ENCODE data around the gene SRCIN1.

The SRCIN1 gene

GRCh38 chr17:38619937-38620550 lies 14.3 kb upstream of the SRCIN1 start:
- Histone ChIP-seq H3K4me1 (peaks cover 6 to 20% (median 13%) of the 10 kb centered on the region in 10 experiments; a peak in 17 of 20 replicates), H3K27ac (no peak overlapping the region), H3K27me3 (peaks cover 0 to 4% (median 0%) of the 10 kb centered on the region in 11 experiments; a peak in 1 of 22 replicates), H3K36me3 (no peaks in the 10 kb centered on the region), H3K9me3 (replicated peaks in 1 of 11) (peaks cover 0 to 7% (median 4%) of the 10 kb centered on the region in 11 experiments; a peak in 8 of 22 replicates), H4K20me1 (peaks cover 0 to 6% (median 0%) of the 10 kb centered on the region in 11 experiments; a peak in 1 of 22 replicates), H3K4me2 (no peak overlapping the region), H3K9ac (no peak overlapping the region), H3K4me3 (no peak overlapping the region)
- TF ChIP-seq Cebpa-rat (IDR thresholded peaks at IDR 0.05): no peak

GRCh38 chr17:38619451-38619795 lies 13.7 kb upstream of the SRCIN1 start:
- H3K27me3 ChIP-seq: peaks cover 0 to 4% (median 0%) of the 10 kb centered on the region in 11 experiments; a peak in 1 of 22 replicates
- H3K4me2 ChIP-seq: no peak overlapping the region
- H3K4me3 ChIP-seq: no peak overlapping the region
- H3K9me3 ChIP-seq (replicated peaks in 1 of 11): peaks cover 0 to under 1% (median 0%) of the 10 kb centered on the region in 11 experiments; a peak in 2 of 22 replicates
- peaks cover 0 to 15% (median 8%) of the 10 kb centered on the region in 10 experiments; a peak in 14 of 20 replicates for H3K4me1 ChIP-seq
- peaks cover 0 to 6% (median 0%) of the 10 kb centered on the region in 11 experiments; a peak in 1 of 22 replicates for H4K20me1 ChIP-seq
- no peak for TF ChIP-seq Cebpa-rat (IDR thresholded peaks at IDR 0.05)
- no peaks in the 10 kb centered on the region for H3K36me3 ChIP-seq
- no peak overlapping the region for H3K9ac ChIP-seq
- no peak overlapping the region for H3K27ac ChIP-seq

DNA sequence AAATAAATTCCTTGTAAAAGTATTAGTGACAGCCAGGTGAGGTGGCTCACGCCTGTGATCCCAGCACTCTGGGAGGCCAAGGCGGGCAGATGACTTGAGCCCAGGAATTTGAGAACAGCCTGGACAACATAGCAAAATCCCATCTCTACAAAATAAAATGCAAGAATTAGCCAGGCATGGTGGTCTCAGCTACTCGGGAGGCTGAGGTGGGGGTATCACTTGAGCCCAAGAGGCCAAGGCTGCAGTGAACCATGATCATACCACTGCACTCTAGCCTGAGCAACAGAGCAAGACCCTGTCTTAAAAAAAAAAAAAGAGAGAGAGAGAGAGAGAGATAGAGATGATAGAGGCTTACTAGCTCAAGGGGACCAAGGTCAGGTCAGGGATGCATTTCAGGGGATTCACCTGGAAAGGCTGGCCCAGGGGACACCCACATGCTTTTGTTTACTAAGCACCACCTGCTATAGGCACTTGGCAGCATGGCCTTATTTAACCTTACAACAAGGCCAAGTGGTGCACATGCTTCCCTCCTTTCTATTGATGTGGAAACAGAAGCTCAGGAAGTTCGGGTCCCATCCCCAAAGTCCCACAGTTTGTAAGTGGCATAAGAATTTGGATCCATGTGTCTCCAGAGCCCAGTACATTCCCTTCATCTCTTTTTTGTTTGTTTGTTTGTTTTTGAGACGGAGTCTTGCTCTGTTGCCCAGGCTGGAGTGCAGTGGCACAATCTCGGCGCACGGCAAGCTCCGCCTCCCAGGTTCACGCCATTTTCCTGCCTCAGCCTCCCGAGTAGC lies 12.4 kb upstream of the SRCIN1 start:
- no peak overlapping the region for H3K9ac ChIP-seq
- no peaks in the 10 kb centered on the region for H3K36me3 ChIP-seq
- no peak overlapping the region for H3K27ac ChIP-seq
- H3K4me3 ChIP-seq: no peak overlapping the region
- peaks cover 0 to 6% (median 0%) of the 10 kb centered on the region in 11 experiments; a peak in 1 of 22 replicates for H4K20me1 ChIP-seq
- no peak overlapping the region for H3K4me2 ChIP-seq
- H3K9me3 ChIP-seq (replicated peaks in 1 of 11): no peaks in the 10 kb centered on the region
- H3K4me1 ChIP-seq: peaks cover 0 to 15% (median 8%) of the 10 kb centered on the region in 10 experiments; a peak in 10 of 20 replicates
- H3K27me3 ChIP-seq: peaks cover 0 to 4% (median 0%) of the 10 kb centered on the region in 11 experiments; a peak in 1 of 22 replicates
- no peak for TF ChIP-seq Cebpa-rat (IDR thresholded peaks at IDR 0.05)

DNA sequence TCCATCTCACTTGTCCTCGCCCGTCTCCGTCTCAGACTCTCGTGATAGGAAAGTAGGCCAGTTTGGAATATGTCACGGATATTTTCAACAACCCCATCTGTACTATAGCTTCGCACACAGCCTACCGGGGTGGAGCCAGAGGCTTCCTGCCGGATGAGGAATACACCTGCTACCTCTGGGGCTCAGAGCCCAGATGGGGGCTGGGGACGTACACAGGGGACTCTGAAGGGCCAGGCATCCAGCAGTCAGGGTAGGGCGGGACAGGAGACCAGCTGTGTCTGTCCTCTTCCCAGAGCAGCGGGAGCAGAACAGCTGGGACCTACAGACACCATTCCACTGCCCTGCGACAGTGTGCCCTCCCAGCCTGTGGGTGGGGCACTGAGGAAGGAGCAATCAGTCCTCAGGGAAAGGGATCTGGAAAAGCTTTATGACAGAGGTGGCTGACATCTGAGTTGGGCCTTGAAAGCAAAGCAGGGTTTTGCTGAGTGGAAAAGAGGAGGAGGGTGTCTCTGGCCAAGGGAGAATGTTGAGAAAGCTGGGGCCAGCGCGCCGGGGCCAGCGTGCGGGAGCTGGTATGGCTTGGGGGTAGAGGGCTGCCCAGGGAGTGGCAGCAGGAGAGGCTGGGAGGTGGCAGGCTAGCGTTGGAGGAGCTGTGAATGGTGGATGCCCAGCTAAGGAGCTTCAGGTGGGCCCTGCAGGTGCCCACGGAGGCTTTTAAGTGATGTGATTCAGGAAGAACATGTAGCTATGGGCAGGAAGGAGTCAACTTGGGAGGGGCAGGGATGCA lies 11.5 kb upstream of the SRCIN1 start:
- peaks cover 0 to 7% (median 0%) of the 10 kb centered on the region in 11 experiments; a peak in 1 of 22 replicates for H3K27me3 ChIP-seq
- H3K9ac ChIP-seq: no peak overlapping the region
- TF ChIP-seq Cebpa-rat (IDR thresholded peaks at IDR 0.05): no peak

DNA sequence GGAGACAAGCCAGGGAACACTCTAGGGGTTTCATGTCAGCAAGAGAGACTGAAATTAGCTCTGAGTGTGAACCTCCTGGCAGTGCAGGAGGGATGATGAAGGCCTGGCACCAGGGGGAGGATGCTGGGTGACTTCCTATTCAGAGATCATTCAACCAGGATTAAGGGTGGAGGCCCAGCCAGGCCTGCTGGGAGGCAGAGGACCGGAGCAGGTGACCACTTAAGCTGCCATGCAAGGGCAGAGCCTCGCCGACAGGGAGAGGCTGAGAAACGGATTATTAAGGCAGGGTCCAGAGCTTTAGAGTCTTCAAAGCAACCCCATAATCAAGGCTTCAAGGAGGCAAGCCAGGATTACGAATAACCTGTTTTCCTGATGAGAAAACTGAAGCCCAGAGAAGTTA lies 10.6 kb upstream of the SRCIN1 start:
- TF ChIP-seq Cebpa-rat (IDR thresholded peaks at IDR 0.05): no peak
- Histone ChIP-seq H3K9ac (no peak overlapping the region), H3K27ac (no peak overlapping the region), H3K4me2 (peak overlapping the region in 3 of 11 experiments; percentile 1 to 25 (median 2); a peak in 3 of 22 replicates), H3K9me3 (replicated peaks in 1 of 11) (peaks cover 9 to 13% (median 10%) of the 10 kb centered on the region in 11 experiments; a peak in 20 of 22 replicates), H3K4me1 (peaks cover 0 to 12% (median 6%) of the 10 kb centered on the region in 10 experiments; a peak in 8 of 20 replicates), H3K27me3 (peaks cover 0 to 4% (median 0%) of the 10 kb centered on the region in 11 experiments; a peak in 1 of 22 replicates), H4K20me1 (peaks cover 0 to 6% (median 0%) of the 10 kb centered on the region in 11 experiments; a peak in 1 of 22 replicates), H3K4me3 (no peak overlapping the region), H3K36me3 (no peaks in the 10 kb centered on the region)

More for the DNA sequence above, 11.5 kb upstream of the SRCIN1 start:
- Histone ChIP-seq H3K4me3 (no peak overlapping the region), H3K4me1 (peaks cover 0 to 12% (median 6%) of the 10 kb centered on the region in 10 experiments; a peak in 9 of 20 replicates), H4K20me1 (peaks cover 0 to 6% (median 0%) of the 10 kb centered on the region in 11 experiments; a peak in 1 of 22 replicates), H3K27ac (no peak overlapping the region), H3K36me3 (no peaks in the 10 kb centered on the region), H3K4me2 (no peak overlapping the region), H3K9me3 (replicated peaks in 1 of 11) (peaks cover 0 to 4% (median under 1%) of the 10 kb centered on the region in 11 experiments; a peak in 13 of 22 replicates)

GRCh38 chr17:38613981-38614779 lies 8.4 kb upstream of the SRCIN1 start:
- peaks cover 0 to 6% (median 0%) of the 10 kb centered on the region in 11 experiments; a peak in 1 of 22 replicates for H4K20me1 ChIP-seq
- H3K4me3 ChIP-seq: no peak overlapping the region
- peaks cover 0 to 13% (median 3%) of the 10 kb centered on the region in 11 experiments; a peak in 8 of 22 replicates for H3K27me3 ChIP-seq
- H3K9me3 ChIP-seq (replicated peaks in 1 of 11): peaks cover 9 to 13% (median 10%) of the 10 kb centered on the region in 11 experiments; a peak in 20 of 22 replicates
- no peak overlapping the region; a peak in 1 of 22 replicates for H3K4me2 ChIP-seq
- H3K36me3 ChIP-seq: no peaks in the 10 kb centered on the region
- H3K4me1 ChIP-seq: peaks cover 0 to 12% (median 6%) of the 10 kb centered on the region in 10 experiments; a peak in 8 of 20 replicates
- H3K9ac ChIP-seq: no peak overlapping the region
- TF ChIP-seq Cebpa-rat (IDR thresholded peaks at IDR 0.05): no peak
- no peak overlapping the region for H3K27ac ChIP-seq

DNA sequence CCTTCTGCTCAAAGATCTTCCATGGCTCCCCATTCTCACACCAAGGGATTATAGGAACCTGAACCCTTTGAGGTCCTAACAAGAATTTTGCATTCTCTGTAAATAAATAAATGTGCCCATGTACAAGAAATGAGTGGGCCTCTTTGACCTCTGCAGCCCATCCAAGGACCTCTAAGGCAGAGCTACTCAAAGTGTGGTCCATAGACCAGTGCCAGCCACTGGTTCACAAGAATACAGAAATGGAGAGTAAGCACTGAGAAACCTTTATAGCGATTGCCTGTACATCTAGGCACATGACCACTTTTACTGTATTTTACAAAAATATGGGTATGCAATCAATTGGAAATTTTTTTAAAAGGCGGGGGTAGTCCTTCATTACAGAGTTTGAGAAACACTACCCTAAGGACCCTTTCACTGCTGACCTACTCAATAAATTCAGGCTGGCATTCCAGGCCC lies 7.8 kb upstream of the SRCIN1 start:
- H3K4me1 ChIP-seq: peaks cover 0 to 12% (median 6%) of the 10 kb centered on the region in 10 experiments; a peak in 8 of 20 replicates
- H3K9me3 ChIP-seq (replicated peaks in 1 of 11): peaks cover 9 to 13% (median 10%) of the 10 kb centered on the region in 11 experiments; a peak in 20 of 22 replicates
- no peak overlapping the region for H3K9ac ChIP-seq
- no peak overlapping the region for H3K27ac ChIP-seq
- no peak overlapping the region for H3K4me3 ChIP-seq
- no peak for TF ChIP-seq Cebpa-rat (IDR thresholded peaks at IDR 0.05)
- H3K4me2 ChIP-seq: no peak overlapping the region; a peak in 1 of 22 replicates
- H3K27me3 ChIP-seq: peaks cover under 1 to 19% (median 8%) of the 10 kb centered on the region in 11 experiments; a peak in 9 of 22 replicates
- no peaks in the 10 kb centered on the region for H3K36me3 ChIP-seq
- peaks cover 0 to 13% (median 0%) of the 10 kb centered on the region in 11 experiments; a peak in 1 of 22 replicates for H4K20me1 ChIP-seq

All from BLaER1 treated with 17β-estradiol and CSF1 and Interleukin-3, amounts not matched to agents 10 nM and 100 nM (cell line).